ENCODE data around the gene SMYD3. TPM values are rescaled to one million over a fixed set of nuclear protein-coding genes. Genes with fewer than 3 reads are reported as not detected.

SMYD3 gene
- total and polyA plus RNA-seq, 9 of the 15 experiments (the other 6 are each of a cell fraction or from before 2014, with no cell fraction given): 128 to 440 (median 197) TPM

DNA sequence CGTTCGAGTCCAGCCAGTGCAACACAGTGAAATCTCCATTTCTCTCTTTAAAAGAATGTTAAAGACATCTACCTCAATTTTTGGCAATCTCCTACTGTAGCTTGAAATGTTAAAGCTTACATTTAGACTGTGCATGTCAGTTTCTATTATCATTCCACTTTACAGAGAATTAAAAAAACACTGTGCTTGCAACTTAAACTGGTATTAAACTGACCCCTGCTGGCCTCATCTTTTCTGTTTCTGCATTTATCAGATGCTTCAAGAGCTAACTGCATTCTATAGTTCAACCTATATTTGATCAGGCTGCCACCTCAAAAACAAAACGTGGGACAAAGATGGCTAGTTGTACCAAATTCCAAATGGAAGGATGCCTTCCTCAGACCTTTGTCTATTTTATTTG, 226.5 kb downstream of the SMYD3 start (continued):
- TF ChIP-seq, protein P1, sequence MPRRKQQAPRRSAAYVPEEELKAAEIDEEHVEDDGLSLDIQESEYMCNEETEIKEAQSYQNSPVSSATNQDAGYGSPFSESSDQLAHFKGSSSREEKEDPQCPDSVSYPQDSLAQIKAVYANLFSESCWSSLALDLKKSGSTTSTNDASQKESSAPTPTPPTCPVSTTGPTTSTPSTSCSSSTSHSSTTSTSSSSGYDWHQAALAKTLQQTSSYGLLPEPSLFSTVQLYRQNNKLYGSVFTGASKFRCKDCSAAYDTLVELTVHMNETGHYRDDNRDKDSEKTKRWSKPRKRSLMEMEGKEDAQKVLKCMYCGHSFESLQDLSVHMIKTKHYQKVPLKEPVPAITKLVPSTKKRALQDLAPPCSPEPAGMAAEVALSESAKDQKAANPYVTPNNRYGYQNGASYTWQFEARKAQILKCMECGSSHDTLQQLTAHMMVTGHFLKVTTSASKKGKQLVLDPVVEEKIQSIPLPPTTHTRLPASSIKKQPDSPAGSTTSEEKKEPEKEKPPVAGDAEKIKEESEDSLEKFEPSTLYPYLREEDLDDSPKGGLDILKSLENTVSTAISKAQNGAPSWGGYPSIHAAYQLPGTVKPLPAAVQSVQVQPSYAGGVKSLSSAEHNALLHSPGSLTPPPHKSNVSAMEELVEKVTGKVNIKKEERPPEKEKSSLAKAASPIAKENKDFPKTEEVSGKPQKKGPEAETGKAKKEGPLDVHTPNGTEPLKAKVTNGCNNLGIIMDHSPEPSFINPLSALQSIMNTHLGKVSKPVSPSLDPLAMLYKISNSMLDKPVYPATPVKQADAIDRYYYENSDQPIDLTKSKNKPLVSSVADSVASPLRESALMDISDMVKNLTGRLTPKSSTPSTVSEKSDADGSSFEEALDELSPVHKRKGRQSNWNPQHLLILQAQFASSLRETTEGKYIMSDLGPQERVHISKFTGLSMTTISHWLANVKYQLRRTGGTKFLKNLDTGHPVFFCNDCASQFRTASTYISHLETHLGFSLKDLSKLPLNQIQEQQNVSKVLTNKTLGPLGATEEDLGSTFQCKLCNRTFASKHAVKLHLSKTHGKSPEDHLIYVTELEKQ (CRISPR knock-in tag; IDR thresholded peaks at IDR 0.05): no peak
- TF ChIP-seq ZNF384 (IDR thresholded peaks at IDR 0.05; ENCODE audit: low read depth, low read length) (peak; percentile 88), DEAF1 (CRISPR knock-in tag; IDR thresholded peaks at IDR 0.05) (peak; percentile 91), SMC3 (conservative IDR thresholded peaks at IDR 0.05; ENCODE audit: insufficient read depth, low read depth, low read length) (peak; percentile 50), ARID2 (IDR thresholded peaks at IDR 0.05) (0 out of 2 replicates have a peak, but pooled peaks have one; percentile 57), ZNF696 (CRISPR knock-in tag; conservative IDR thresholded peaks at IDR 0.05) (no peak), ZNF274 (IDR thresholded peaks at IDR 0.05; ENCODE audit: borderline replicate concordance, low read depth, low read length) (no peak)
- TF ChIP-seq, protein P2, sequence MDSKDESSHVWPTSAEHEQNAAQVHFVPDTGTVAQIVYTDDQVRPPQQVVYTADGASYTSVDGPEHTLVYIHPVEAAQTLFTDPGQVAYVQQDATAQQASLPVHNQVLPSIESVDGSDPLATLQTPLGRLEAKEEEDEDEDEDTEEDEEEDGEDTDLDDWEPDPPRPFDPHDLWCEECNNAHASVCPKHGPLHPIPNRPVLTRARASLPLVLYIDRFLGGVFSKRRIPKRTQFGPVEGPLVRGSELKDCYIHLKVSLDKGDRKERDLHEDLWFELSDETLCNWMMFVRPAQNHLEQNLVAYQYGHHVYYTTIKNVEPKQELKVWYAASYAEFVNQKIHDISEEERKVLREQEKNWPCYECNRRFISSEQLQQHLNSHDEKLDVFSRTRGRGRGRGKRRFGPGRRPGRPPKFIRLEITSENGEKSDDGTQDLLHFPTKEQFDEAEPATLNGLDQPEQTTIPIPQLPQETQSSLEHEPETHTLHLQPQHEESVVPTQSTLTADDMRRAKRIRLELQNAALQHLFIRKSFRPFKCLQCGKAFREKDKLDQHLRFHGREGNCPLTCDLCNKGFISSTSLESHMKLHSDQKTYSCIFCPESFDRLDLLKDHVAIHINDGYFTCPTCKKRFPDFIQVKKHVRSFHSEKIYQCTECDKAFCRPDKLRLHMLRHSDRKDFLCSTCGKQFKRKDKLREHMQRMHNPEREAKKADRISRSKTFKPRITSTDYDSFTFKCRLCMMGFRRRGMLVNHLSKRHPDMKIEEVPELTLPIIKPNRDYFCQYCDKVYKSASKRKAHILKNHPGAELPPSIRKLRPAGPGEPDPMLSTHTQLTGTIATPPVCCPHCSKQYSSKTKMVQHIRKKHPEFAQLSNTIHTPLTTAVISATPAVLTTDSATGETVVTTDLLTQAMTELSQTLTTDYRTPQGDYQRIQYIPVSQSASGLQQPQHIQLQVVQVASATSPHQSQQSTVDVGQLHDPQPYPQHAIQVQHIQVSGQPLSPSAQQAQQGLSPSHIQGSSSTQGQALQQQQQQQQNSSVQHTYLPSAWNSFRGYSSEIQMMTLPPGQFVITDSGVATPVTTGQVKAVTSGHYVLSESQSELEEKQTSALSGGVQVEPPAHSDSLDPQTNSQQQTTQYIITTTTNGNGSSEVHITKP (IDR thresholded peaks at IDR 0.05; ENCODE audit: partially characterized antibody): no peak
- TF ChIP-seq, protein P3, sequence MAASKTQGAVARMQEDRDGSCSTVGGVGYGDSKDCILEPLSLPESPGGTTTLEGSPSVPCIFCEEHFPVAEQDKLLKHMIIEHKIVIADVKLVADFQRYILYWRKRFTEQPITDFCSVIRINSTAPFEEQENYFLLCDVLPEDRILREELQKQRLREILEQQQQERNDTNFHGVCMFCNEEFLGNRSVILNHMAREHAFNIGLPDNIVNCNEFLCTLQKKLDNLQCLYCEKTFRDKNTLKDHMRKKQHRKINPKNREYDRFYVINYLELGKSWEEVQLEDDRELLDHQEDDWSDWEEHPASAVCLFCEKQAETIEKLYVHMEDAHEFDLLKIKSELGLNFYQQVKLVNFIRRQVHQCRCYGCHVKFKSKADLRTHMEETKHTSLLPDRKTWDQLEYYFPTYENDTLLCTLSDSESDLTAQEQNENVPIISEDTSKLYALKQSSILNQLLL (CRISPR knock-in tag; IDR thresholded peaks at IDR 0.05; ENCODE audit: borderline replicate concordance): no peak

Measured in K562 (cell line).